ENCODE measurements around the gene JMJD8. TPM values are rescaled to one million over a fixed set of nuclear protein-coding genes. Genes with fewer than 3 reads are reported as not detected.

JMJD8 gene
- polyA plus RNA-seq, 3 donors, result 28.7 to 45.3 (median 33.5) TPM

DNA sequence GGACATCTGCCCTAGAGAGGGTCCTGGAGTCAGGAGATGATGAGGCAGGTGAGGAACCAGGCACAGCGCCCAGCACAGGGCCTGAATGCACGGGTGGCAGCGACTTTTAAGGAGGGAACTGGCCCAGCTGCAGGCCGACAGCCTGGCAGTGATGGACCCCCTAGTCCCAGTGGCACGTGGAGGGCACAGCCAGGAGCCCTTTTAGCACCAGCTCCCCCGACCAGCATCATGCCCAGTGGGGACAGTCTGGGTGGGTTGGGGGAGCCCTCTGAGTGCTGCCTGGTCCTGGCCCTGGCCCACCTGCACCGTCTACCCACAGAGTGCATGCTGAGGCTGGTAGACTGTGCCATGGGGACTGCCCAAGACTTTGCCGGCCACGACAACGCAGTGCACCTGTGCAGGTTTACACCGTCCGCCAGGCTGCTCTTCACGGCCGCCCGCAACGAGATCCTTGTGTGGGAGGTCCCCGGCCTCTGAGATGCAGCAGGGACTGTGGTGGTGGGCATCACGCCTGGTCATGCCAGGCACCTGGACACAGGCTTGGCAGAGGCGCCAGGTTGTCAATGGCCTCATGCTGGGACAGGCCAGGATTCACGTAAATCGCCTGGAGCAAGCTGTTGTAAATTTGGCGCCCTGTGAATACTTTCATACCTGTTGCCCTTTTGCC, 16.9 kb downstream of the JMJD8 start:
- H3K4me1 Mint-ChIP-seq, result peaks cover 9% of the 10 kb centered on the region
- H3K4me3 Mint-ChIP-seq, result peak overlapping the region; percentile 53 to 78
- H3K9me3 Mint-ChIP-seq, result no peaks in the 10 kb centered on the region
- Histone ChIP-seq H3K4me1 (ENCODE audit: control insufficient read depth in 1 of 2, insufficient read depth in 2 of 2, low read length in 2 of 2) (peaks cover 17 to 21% of the 10 kb centered on the region in 2 donors), H3K4me3 (replicated peaks in 1 of 3; ENCODE audit: low read depth in 2 of 3, low read length in 3 of 3) (peak overlapping the region in 1 of 3 experiments; percentile 87), H4K20me1 (ENCODE audit: insufficient read depth, low read length) (peaks cover 30% of the 10 kb centered on the region), H3K27ac (ENCODE audit: low read depth in 1 of 2, low read length in 2 of 2) (peak overlapping the region; percentile 8 to 68), H3K9me3 (replicated peaks in 1 of 2; ENCODE audit: control insufficient read depth in 1 of 2, insufficient read depth in 1 of 2, low read length in 2 of 2) (no peaks in the 10 kb centered on the region), H3K79me2 (ENCODE audit: insufficient read depth, low read length) (peaks cover 20% of the 10 kb centered on the region), H3K4me2 (replicated peaks; ENCODE audit: extremely low read depth, low read length, poor library complexity, severe bottlenecking) (peak overlapping the region; percentile 96), H2AFZ (ENCODE audit: insufficient read depth, low read depth, low read length, poor library complexity, severe bottlenecking) (peak overlapping the region; percentile 74), H3K36me3 (replicated peaks in 1 of 2; ENCODE audit: control insufficient read depth in 1 of 2, insufficient read depth in 2 of 2, low read length in 2 of 2) (peaks cover 30 to 31% of the 10 kb centered on the region in 2 donors), H3K9ac (ENCODE audit: insufficient read depth, low read length, poor library complexity, severe bottlenecking) (no peak overlapping the region), H3K27me3 (ENCODE audit: control insufficient read depth in 2 of 2, insufficient read depth in 2 of 2, low read length in 2 of 2) (no peaks in the 10 kb centered on the region)
- H3K27me3 Mint-ChIP-seq (ENCODE audit: low read depth in 3 of 3), result peaks cover 0 to 2% (median 2%) of the 10 kb centered on the region in 3 donors
- no peak for DNase-seq
- TF ChIP-seq, protein P1, sequence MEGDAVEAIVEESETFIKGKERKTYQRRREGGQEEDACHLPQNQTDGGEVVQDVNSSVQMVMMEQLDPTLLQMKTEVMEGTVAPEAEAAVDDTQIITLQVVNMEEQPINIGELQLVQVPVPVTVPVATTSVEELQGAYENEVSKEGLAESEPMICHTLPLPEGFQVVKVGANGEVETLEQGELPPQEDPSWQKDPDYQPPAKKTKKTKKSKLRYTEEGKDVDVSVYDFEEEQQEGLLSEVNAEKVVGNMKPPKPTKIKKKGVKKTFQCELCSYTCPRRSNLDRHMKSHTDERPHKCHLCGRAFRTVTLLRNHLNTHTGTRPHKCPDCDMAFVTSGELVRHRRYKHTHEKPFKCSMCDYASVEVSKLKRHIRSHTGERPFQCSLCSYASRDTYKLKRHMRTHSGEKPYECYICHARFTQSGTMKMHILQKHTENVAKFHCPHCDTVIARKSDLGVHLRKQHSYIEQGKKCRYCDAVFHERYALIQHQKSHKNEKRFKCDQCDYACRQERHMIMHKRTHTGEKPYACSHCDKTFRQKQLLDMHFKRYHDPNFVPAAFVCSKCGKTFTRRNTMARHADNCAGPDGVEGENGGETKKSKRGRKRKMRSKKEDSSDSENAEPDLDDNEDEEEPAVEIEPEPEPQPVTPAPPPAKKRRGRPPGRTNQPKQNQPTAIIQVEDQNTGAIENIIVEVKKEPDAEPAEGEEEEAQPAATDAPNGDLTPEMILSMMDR (IDR thresholded peaks at IDR 0.05), result no peak
- WGBS (ENCODE audit: insufficient coverage), result 90% methylated on average over 21 of the region's 22 CpGs
- peak overlapping the region in 5 of 7 donors; percentile 51 to 78 (median 66) for H3K27ac Mint-ChIP-seq
- peaks cover 19 to 34% of the 10 kb centered on the region in 2 donors for H3K36me3 Mint-ChIP-seq
- intact Hi-C loops (cut with micrococcal nuclease), result no loop called here

DNA sequence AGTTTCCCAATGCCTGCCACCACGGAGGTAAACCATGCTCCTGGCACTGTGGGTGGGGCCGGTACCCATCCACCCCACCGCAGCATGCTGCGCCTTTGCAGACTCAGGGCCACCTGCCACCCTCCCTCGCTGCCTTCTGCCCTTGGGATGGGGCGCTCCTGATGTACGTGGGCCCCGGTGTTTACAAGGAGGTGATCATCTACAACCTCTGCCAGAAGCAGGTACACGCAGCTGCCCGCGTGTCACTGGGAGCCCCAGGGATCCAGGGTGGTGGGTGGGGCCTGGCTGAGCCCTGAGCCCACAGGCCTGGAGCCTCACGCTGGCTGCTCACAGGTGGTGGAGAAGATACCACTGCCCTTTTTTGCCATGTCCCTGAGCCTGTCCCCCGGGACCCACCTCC, 17.6 kb downstream of the JMJD8 start:
- Histone ChIP-seq H3K4me1 (ENCODE audit: control insufficient read depth in 1 of 2, insufficient read depth in 2 of 2, low read length in 2 of 2) (peaks cover 17 to 21% of the 10 kb centered on the region in 2 donors), H3K4me3 (replicated peaks in 1 of 3; ENCODE audit: low read depth in 2 of 3, low read length in 3 of 3) (no peak overlapping the region), H3K27ac (ENCODE audit: low read depth in 1 of 2, low read length in 2 of 2) (no peak overlapping the region), H3K9ac (ENCODE audit: insufficient read depth, low read length, poor library complexity, severe bottlenecking) (no peak overlapping the region), H3K27me3 (ENCODE audit: control insufficient read depth in 2 of 2, insufficient read depth in 2 of 2, low read length in 2 of 2) (no peaks in the 10 kb centered on the region), H2AFZ (ENCODE audit: insufficient read depth, low read depth, low read length, poor library complexity, severe bottlenecking) (no peak overlapping the region), H3K36me3 (replicated peaks in 1 of 2; ENCODE audit: control insufficient read depth in 1 of 2, insufficient read depth in 2 of 2, low read length in 2 of 2) (peaks cover 23 to 24% of the 10 kb centered on the region in 2 donors), H4K20me1 (ENCODE audit: insufficient read depth, low read length) (peaks cover 28% of the 10 kb centered on the region), H3K4me2 (replicated peaks; ENCODE audit: extremely low read depth, low read length, poor library complexity, severe bottlenecking) (no peak overlapping the region), H3K9me3 (replicated peaks in 1 of 2; ENCODE audit: control insufficient read depth in 1 of 2, insufficient read depth in 1 of 2, low read length in 2 of 2) (no peaks in the 10 kb centered on the region), H3K79me2 (ENCODE audit: insufficient read depth, low read length) (peaks cover 20% of the 10 kb centered on the region)
- H3K4me3 Mint-ChIP-seq, result no peak overlapping the region
- TF ChIP-seq, protein P1 (IDR thresholded peaks at IDR 0.05), result no peak
- 97% methylated on average over 9 of the region's 13 CpGs for WGBS (ENCODE audit: insufficient coverage)
- intact Hi-C loops (cut with micrococcal nuclease), result no loop called here
- H3K9me3 Mint-ChIP-seq, result no peaks in the 10 kb centered on the region
- DNase-seq, result no peak
- peaks cover 14 to 28% of the 10 kb centered on the region in 2 donors for H3K36me3 Mint-ChIP-seq
- peaks cover 0 to 2% (median 2%) of the 10 kb centered on the region in 3 donors for H3K27me3 Mint-ChIP-seq (ENCODE audit: low read depth in 3 of 3)
- peaks cover 9% of the 10 kb centered on the region for H3K4me1 Mint-ChIP-seq
- H3K27ac Mint-ChIP-seq, result no peak overlapping the region
